Measurements from ENCODE around the gene NCCRP1.

The NCCRP1 gene

GRCh38 chr19:39247701-39248664 lies 51.2 kb downstream of the NCCRP1 start:
- no peak for DNase-seq

DNA sequence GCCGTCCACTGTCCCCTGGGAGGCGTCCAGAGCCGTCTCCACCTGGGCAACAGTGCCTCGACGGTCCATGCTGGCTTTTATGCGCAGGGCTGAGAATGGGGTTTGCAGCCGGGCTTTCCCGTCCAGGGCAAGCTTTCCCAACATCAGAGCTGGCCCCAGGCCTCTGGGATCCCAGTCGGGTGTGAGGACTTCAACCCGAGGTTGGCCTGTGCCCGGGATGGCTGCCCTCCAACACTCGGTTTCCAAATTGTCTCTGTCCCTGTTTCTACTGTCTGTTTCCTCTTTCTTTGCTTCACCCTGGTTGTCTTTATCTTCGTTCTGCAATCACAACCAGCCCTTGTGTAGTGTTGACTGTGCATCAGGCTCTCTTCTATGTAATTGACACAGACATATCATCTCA lies 52.0 kb downstream of the NCCRP1 start, which contains the start of gene IFNL4:
Gene IFNL4, minus strand, starts transcription at position 51 of the 400 bp plus-strand sequence.
- DNase-seq = no peak

DNA sequence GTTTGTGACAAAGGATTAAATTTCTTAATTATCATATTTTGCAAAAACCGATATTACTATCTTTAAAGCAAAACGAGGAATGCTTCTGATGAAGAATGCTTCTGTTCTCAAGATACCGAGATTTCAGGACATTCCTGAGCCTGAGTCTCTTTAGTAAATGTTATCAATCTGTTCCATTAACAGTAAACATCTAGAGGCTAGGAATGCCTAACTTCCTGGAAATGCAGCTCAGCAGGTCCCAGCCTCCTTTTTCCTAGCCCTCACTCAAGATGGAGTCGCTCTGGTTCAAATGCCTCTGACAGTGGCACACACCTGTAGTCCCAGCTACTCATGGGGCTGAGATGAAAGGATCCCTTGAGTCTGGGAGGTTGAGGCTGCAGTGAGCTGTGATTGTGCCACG lies 54.3 kb downstream of the NCCRP1 start:
- no peak for DNase-seq
